ENCODE measurements around the gene GABARAP.

The GABARAP gene

GRCh38 chr17:7241783-7242716 lies at the start of gene GABARAP:
Gene GABARAP (minus strand): TSS chr17:7242449. CDS start chr17:7242330, 119 bp downstream.
- peak; percentile 97 for DNase-seq

GRCh38 chr17:7290685-7291084 lies 48.4 kb upstream of the GABARAP start:
- no peak for DNase-seq

GRCh38 chr17:7290166-7290565 lies 47.9 kb upstream of the GABARAP start:
- DNase-seq, result no peak

- no peak for DNase-seq
Observed at GRCh38 chr17:7289256-7290032, 47.2 kb upstream of the GABARAP start.

GRCh38 chr17:7285679-7286078 lies 43.4 kb upstream of the GABARAP start:
- no peak for DNase-seq

GRCh38 chr17:7284911-7285310 lies 42.7 kb upstream of the GABARAP start:
- no peak for DNase-seq

- peak; percentile 30 for DNase-seq
Observed at GRCh38 chr17:7283471-7284216, 41.4 kb upstream of the GABARAP start.

GRCh38 chr17:7282752-7283321 lies 40.6 kb upstream of the GABARAP start:
- DNase-seq, result peak; percentile 22

- no peak for DNase-seq
Observed at GRCh38 chr17:7281953-7282751, 39.9 kb upstream of the GABARAP start.

- peak; percentile 99 for DNase-seq
Observed at GRCh38 chr17:7281074-7281952, 39.1 kb upstream of the GABARAP start, which contains the start of gene SLC2A4. Gene SLC2A4 (plus strand): TSS chr17:7281718. CDS start chr17:7281935, 217 bp downstream.

GRCh38 chr17:7280519-7281073 lies 38.3 kb upstream of the GABARAP start:
- peak; percentile 90 for DNase-seq

- DNase-seq, result no peak
Observed at GRCh38 chr17:7279448-7279847, 37.2 kb upstream of the GABARAP start.

- DNase-seq, result no peak
Observed at GRCh38 chr17:7266784-7267183, 24.5 kb upstream of the GABARAP start.

- DNase-seq, result no peak
Observed at GRCh38 chr17:7263801-7264078, 21.5 kb upstream of the GABARAP start.

GRCh38 chr17:7262935-7263800 lies 20.9 kb upstream of the GABARAP start:
- DNase-seq, result peak; percentile 47

- DNase-seq, result no peak
Observed at GRCh38 chr17:7262192-7262934, 20.1 kb upstream of the GABARAP start, which contains the start of gene CLDN7. Gene CLDN7 (minus strand): TSS chr17:7262478. CDS start chr17:7262043, 435 bp downstream.

- no peak for DNase-seq
Observed at GRCh38 chr17:7261379-7262191, 19.3 kb upstream of the GABARAP start.
